Vagina (tissue), 2 donors: ENCODE data around the gene SLC25A21.

Experiments
- CTCF ChIP-seq, 3 experiments: fragments of 450-650 bp in 2 of 3; fragments of 200-600 bp in 1 of 3; sonication (generic) in 1 of 3; IDR thresholded peaks; one replicate each; pipeline ENCODE4 v1.5.1; 2017 to 2019; ENCODE audit warnings: antibody characterized with exemption in 3 of 3, mild to moderate bottlenecking in 2 of 3, moderate library complexity in 2 of 3
- POLR2AphosphoS5 ChIP-seq, 2 donors: sonication (generic); formaldehyde crosslinking; IDR thresholded peaks; one replicate each; pipeline ENCODE4 v1.9.0; 2017; ENCODE audit warnings: antibody characterized with exemption in 2 of 2, mild to moderate bottlenecking in 2 of 2, low read depth in 1 of 2; ENCODE audit not compliant: insufficient read depth in 1 of 2

- TF ChIP-seq POLR2AphosphoS5 (IDR thresholded peaks at IDR 0.05; ENCODE audit: insufficient read depth in 1 of 2, low read depth in 1 of 2) (no peak), CTCF (IDR thresholded peaks at IDR 0.05) (no peak)
Measured at GRCh38 chr14:37027188-37027824, 145.1 kb downstream of the SLC25A21 start.
